ENCODE measurements around the gene DNAJC11.
"Not testable (repeated sequence)": the region's sequence is repeated elsewhere in the genome, so short reads cannot be mapped to it uniquely, and the experiment has no call there.

Gene DNAJC11

GRCh38 chr1:6701437-6702153 is at the start of gene DNAJC11:
Gene DNAJC11 (minus strand): TSS chr1:6701816. CDS start chr1:6701800, 16 bp downstream.
- DNase-seq (ENCODE audit: low spot score): peak; percentile 97

DNA sequence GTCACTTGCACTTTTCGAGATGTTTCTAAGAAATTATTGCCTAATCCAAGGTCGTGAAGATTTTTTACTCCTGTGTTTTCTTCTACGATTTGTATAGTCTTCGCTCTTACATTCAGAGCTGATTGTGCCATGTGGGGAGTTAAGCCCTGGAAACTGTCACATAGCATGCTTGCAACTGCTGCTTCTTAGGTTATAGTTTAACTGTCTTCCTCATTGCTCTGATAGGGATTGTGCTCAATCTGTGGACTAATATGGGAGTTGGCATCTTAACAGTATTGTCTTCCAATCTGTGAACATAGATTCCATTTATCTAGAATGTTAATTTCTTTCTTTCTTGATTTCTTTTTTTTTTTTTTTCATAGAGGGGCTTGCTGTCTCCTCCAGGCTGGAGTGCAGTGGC is 48.9 kb upstream of the DNAJC11 start:
- no peak for DNase-seq (ENCODE audit: low spot score)

DNA sequence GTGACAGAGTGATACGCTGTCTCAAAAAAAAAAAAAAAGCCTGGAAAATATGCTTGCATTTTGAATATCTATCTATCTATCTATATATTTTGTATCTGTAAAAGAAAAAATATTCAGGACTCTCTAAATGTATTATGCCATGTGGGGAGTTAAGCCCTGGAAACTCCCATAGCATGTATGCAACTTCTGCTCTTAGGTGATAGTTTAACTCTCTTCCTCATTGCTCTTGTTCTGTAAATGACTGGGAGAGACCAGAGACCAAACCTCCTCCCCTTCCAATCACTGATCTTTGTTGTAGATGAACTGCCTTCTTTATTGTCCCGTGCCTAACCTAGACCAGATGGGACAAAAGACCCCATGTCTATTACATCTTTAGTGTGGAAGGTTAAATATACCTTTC is 46.1 kb upstream of the DNAJC11 start:
- no peak for DNase-seq (ENCODE audit: low spot score)

DNA sequence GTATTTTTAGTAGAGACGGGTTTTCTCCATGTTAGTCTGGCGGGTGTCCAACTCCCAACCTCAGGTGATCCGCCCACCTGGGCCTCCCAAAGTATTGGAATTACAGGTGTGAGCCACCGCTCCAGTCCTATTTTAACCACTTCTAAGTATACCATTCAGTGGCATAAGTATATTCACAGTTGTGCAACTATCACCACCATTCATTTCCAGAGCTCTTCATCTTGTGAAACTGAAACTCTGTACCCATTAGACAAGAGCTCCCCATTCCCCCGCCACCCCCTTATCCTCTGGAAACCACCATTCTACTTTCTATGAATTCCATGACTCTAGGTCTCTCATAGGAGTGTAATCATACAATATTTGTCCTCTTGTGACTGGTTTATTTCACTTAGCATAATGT is 43.5 kb upstream of the DNAJC11 start:
- DNase-seq (ENCODE audit: low spot score): no peak

GRCh38 chr1:6743189-6744101 is 41.8 kb upstream of the DNAJC11 start:
- DNase-seq (ENCODE audit: low spot score): peak; percentile 91

DNA sequence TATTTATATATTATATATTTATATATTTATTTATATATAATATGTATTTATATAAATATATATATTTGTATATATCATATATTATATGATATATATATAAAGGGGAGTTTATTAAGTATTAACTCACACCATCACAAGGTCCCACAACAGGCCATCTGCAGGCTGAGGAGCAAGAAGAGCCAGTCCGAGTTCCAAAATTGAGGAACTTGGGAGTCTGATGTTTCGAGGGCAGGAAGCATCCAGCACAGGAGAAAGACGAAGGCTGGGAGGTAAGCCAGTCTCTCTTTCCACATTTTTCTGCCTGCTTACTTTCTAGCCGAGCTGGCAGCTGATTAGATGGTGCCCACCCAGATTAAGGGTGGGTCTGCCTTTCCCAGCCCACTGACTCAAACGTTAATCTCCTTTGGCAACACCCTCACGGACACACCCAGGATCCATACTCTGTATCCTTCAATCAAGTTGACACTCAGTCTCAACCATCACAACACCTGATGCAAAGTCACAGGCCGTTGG is 41.1 kb upstream of the DNAJC11 start:
- not testable (repeated sequence) for DNase-seq (ENCODE audit: low spot score)

- no peak for DNase-seq (ENCODE audit: low spot score)
Measured at GRCh38 chr1:6738987-6739676, 37.5 kb upstream of the DNAJC11 start.

DNA sequence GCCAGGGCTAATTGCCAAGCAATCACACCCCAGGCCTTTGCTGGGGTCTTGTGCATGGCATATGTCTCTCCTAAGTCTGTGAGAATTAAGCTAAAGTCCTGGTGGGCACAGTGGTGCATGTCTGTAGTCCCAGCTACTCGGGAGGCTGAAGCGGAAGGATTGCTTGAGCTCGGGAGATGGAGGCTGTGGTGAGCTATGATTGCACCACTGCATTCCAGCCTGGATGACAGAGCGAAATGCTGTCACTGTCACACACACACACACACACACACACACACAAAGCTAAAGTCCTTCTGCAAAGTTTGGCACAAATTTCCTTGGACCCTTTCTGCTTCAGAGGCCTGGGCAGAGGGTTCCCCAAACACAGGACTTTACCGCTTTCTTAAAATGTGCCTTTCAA is 31.3 kb upstream of the DNAJC11 start:
- no peak for DNase-seq (ENCODE audit: low spot score)

DNA sequence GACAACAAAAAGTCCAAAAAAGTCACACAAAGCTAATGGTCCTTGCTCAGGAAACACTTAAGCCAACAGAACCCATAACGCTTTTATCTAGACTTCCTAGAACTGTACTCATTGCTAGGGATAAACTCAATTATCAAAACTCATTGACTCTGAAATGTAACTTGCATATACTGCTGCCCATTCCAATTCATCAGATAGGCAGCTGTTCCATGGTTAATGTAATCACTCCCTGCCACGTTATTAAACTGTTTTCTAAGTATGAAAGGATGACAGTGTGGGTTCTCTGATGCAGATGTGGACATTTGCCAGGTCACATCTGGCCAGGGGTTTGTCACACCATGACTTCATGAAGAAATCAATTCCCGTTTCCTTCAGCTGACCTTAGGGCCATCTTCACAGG is 30.3 kb upstream of the DNAJC11 start:
- DNase-seq (ENCODE audit: low spot score): no peak

GRCh38 chr1:6730880-6731279 is 29.3 kb upstream of the DNAJC11 start:
- DNase-seq (ENCODE audit: low spot score): no peak

DNA sequence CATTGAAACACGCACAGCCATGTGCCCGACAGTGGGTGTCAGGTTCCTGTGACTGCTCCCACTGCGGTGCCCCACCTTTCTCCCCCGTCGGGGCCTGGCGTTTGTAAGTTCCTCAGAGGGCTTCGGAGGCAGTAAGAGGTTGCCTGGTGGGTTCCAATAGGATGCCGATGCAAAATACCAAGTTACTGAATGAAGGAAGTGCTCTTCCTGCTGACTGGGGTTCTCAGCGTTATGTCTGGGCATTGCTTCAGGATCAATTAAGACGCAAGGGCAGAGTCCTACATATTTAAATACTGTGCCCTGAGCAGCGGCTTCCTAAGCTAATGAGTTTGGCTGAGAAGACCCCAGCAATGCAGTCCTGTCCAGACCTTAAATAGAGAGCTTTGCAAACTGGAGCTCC is 28.9 kb upstream of the DNAJC11 start:
- no peak for DNase-seq (ENCODE audit: low spot score)

DNA sequence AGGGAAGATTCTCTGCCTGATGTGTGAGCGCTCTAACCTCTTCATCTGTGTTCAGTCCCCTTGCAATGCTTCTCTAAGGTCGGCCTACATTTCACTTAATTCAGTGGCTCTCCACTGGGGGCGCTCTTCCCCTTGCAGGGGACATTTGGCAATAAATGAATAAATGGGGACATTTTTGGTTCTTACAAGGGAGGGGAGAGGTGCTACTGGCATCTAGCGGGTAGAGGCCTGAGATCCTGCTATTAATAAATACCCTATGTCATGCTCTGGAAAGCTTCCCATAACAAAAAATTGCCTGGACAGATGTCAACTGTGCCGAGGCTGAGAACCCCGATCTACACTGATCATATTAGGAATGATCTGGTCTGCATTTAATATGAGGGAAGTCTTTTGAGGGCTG is 25.9 kb upstream of the DNAJC11 start:
- peak; percentile 62 for DNase-seq (ENCODE audit: low spot score)

DNA sequence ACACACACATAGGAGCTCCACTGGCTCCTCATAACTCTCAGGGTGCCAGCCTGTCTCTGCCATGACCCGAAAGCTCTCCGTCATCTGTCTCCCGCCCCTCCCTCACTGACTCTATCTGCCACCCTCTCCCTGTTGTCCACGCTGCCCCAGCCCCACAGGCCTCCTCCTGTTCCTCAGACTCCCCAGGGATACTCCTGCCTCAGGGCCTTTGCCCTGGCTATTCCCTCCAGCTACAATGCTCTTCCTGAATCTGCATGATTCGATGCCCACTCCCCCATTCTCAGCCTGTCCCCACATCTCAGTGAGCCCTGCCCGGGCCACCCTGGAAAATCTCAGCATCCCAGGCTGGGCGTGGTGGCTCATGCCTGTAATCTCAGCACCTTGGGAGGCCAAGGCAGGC is 24.6 kb upstream of the DNAJC11 start:
- no peak for DNase-seq (ENCODE audit: low spot score)

GRCh38 chr1:6724517-6725141 is 23.0 kb upstream of the DNAJC11 start:
- DNase-seq (ENCODE audit: low spot score): peak; percentile 89

DNA sequence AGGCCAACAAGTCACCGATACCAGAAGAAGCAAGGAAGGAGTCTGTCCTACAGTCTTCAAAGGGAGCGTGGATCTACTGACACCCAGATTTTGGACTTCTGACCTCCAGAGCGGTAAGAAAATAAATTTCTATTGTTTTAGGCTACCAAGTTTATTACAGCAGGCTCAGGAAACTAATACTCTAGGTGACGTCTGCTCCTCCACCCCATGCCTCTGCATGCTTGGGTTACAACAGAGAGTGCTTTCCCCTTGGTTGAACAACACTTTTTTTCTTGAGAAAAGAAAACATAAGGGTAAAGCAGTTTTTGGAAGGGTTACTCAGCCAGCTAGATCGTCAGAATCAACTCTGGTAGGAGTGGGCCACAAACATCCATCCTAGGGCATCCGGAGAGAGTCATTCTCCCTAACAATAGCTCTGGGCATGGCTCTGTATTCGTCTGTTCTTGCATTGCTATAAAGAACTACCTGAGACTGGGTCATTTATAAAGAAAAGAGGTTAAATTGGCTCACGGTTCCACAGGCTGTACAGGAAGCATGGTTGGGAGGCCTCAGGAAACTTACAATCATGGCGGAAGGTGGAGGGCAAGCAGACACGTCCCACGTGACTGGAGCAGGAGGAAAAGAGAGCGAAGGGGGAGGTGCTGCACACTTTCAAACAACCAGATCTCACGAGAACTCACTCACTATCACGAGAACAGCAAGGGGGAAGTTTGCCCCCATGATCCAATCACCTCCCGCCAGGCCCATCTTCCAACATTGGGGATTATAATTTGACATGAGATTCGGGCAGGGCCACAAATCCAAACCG is 22.2 kb upstream of the DNAJC11 start:
- no peak for DNase-seq (ENCODE audit: low spot score)

GRCh38 chr1:6711174-6711573 is 9.6 kb upstream of the DNAJC11 start:
- no peak for DNase-seq (ENCODE audit: low spot score)

DNA sequence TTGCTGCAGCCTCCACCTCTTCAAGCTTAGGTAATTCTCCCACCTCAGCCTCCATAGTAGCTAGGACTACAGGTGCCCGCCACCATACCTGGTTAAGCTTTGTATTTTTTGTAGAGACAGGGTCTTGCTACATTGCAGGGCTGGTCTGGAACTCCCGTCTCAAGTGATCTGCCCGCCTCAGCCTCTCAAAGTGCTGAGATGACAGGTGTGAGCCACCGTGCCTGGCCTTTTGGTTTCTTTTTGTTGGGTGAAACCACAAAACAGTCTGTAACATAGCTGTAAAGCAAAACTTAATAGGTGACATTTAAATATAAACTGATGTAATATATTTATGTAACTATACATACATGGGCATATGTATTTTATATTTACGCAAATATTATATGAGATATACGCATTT is 3.1 kb upstream of the DNAJC11 start:
- DNase-seq (ENCODE audit: low spot score): no peak

- peak; percentile 21 for DNase-seq (ENCODE audit: low spot score)
Measured at GRCh38 chr1:6703016-6703415, 1.4 kb upstream of the DNAJC11 start.

- no peak for DNase-seq (ENCODE audit: low spot score)
Measured at GRCh38 chr1:6700853-6701436, 671 bp downstream of the DNAJC11 start.

DNA sequence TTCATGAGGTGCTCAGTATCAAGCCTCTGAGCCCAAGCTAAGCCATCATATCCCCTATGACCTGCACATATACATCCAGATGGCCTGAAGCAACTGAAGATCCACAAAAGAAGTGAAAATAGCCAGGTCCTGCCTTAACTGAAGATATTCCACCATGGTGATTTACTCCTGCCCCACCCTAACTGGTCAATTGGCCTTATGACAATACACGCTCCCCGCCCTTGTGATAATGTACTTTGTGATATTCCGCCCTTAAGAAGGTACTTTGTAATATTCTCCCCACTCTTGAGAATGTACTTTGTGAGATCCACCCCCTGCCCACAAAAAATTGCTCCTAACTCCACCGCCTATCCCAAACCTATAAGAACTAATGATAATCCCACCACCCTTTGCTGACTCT is 1.7 kb downstream of the DNAJC11 start:
- DNase-seq (ENCODE audit: low spot score): not testable (repeated sequence)

GRCh38 chr1:6695868-6696267 is 5.7 kb downstream of the DNAJC11 start:
- DNase-seq (ENCODE audit: low spot score): no peak
